ENCODE results near the gene ELOVL5. TPM values are rescaled to one million over a fixed set of nuclear protein-coding genes. Genes with fewer than 3 reads are reported as not detected.
A peak's percentile ranks its signal among the peaks of the same experiment; 100 is the strongest.

ELOVL5 gene
- total and polyA plus RNA-seq, 7 experiments from 2014 or later: 40.9 to 124 (median 66.6) TPM

- H3K36me3 ChIP-seq (ENCODE audit: control insufficient read depth in 2 of 3, insufficient read depth in 3 of 3, low read length in 3 of 3): no peaks in the 10 kb centered on the region
- no peaks in the 10 kb centered on the region for H3K9me3 Mint-ChIP-seq
These were observed 61.2 kb downstream of the ELOVL5 start for GRCh38 chr6:53287336-53288225.

GRCh38 chr6:53284901-53285300 lies 63.8 kb downstream of the ELOVL5 start:
- Histone ChIP-seq H3K27ac (ENCODE audit: low read depth, low read length) (no peak overlapping the region), H3K4me1 (ENCODE audit: control insufficient read depth in 2 of 2, insufficient read depth in 2 of 2, low read length in 2 of 2) (peaks cover 17 to 30% of the 10 kb centered on the region in 2 donors), H3K9me3 (ENCODE audit: control insufficient read depth in 2 of 3, low read length in 3 of 3) (no peaks in the 10 kb centered on the region), H3K36me3 (ENCODE audit: control insufficient read depth in 2 of 3, insufficient read depth in 3 of 3, low read length in 3 of 3) (no peaks in the 10 kb centered on the region), H3K4me3 (ENCODE audit: low read length) (no peak overlapping the region), H3K27me3 (ENCODE audit: control insufficient read depth in 2 of 2, insufficient read depth in 2 of 2, low read length in 2 of 2) (no peaks in the 10 kb centered on the region)
- POLR2A ChIA-PET: interaction anchor here (0.6 to 1.4 kb wide), 5 partner anchors 18 to 157 kb away, joined by 3 to 4 read pairs (median 3); no protein-coding TSS in a partner anchor
- intact Hi-C loops (cut with micrococcal nuclease): no loop called here
- no peak overlapping the region for H3K4me3 Mint-ChIP-seq
- H3K36me3 Mint-ChIP-seq: peaks cover 10 to 44% (median 25%) of the 10 kb centered on the region in 5 donors
- no peaks in the 10 kb centered on the region for H3K9me3 Mint-ChIP-seq
- CTCF ChIA-PET: interaction anchor here (0.9 kb wide), 1 partner anchor 126 kb away, joined by 4 read pairs; no protein-coding TSS in a partner anchor
- H3K27me3 Mint-ChIP-seq: no peaks in the 10 kb centered on the region
- H3K4me1 Mint-ChIP-seq: peaks cover 25 to 68% (median 44%) of the 10 kb centered on the region in 7 donors
- H3K27ac Mint-ChIP-seq: peak overlapping the region in 6 of 9 donors; percentile 4 to 67 (median 20)
- DNase-seq (no peak), ATAC-seq (no peak)

More at GRCh38 chr6:53287336-53288225, 61.2 kb downstream of the ELOVL5 start:
- H3K27me3 ChIP-seq (ENCODE audit: control insufficient read depth in 2 of 2, insufficient read depth in 2 of 2, low read length in 2 of 2): no peaks in the 10 kb centered on the region
- H3K27me3 Mint-ChIP-seq: no peaks in the 10 kb centered on the region
- no peak overlapping the region for H3K4me3 ChIP-seq (ENCODE audit: low read length)
- no peak overlapping the region for H3K27ac ChIP-seq (ENCODE audit: low read depth, low read length)
- peaks cover 35 to 46% of the 10 kb centered on the region in 2 donors for H3K4me1 ChIP-seq (ENCODE audit: control insufficient read depth in 2 of 2, insufficient read depth in 2 of 2, low read length in 2 of 2)
- H3K4me1 Mint-ChIP-seq: peaks cover 36 to 78% (median 66%) of the 10 kb centered on the region in 7 donors
- H3K36me3 Mint-ChIP-seq: peaks cover 10 to 37% (median 21%) of the 10 kb centered on the region in 5 donors
- no peak for DNase-seq
- peak overlapping the region in 2 of 10 donors; percentile 35 to 42 for H3K4me3 Mint-ChIP-seq
- intact Hi-C loops (cut with micrococcal nuclease): no loop called here
- POLR2A ChIA-PET: interaction anchor here (0.9 to 1.5 kb wide), 2 partner anchors 41 to 60 kb away, joined by 4 to 6 read pairs; no protein-coding TSS in a partner anchor
- peak overlapping the region; percentile 26 to 90 (median 81) for H3K27ac Mint-ChIP-seq
- CTCF ChIA-PET: no interaction called here
- no peak for ATAC-seq
- no peaks in the 10 kb centered on the region for H3K9me3 ChIP-seq (ENCODE audit: control insufficient read depth in 2 of 3, low read length in 3 of 3)

- Histone ChIP-seq H3K27me3 (ENCODE audit: control insufficient read depth in 2 of 2, insufficient read depth in 2 of 2, low read length in 2 of 2) (no peaks in the 10 kb centered on the region), H3K9me3 (ENCODE audit: control insufficient read depth in 2 of 3, low read length in 3 of 3) (no peaks in the 10 kb centered on the region), H3K4me1 (ENCODE audit: control insufficient read depth in 2 of 2, insufficient read depth in 2 of 2, low read length in 2 of 2) (peaks cover 0 to 21% of the 10 kb centered on the region in 2 donors), H3K27ac (ENCODE audit: low read depth, low read length) (no peak overlapping the region), H3K4me3 (ENCODE audit: low read length) (no peak overlapping the region), H3K36me3 (ENCODE audit: control insufficient read depth in 2 of 3, insufficient read depth in 3 of 3, low read length in 3 of 3) (peaks cover 0 to 12% (median 0%) of the 10 kb centered on the region in 3 experiments)
- intact Hi-C loops (cut with micrococcal nuclease): loop anchor here in 1 of 2 donors (2.0 kb wide), 1 partner anchor 16 kb away; no protein-coding TSS in a partner anchor
- ATAC-seq (no peak), DNase-seq (no peak)
- Mint-ChIP-seq H3K4me1 (peaks cover 15 to 49% (median 26%) of the 10 kb centered on the region in 7 donors), H3K27ac (no peak overlapping the region), H3K9me3 (no peaks in the 10 kb centered on the region), H3K27me3 (no peaks in the 10 kb centered on the region), H3K4me3 (no peak overlapping the region), H3K36me3 (peaks cover 18 to 54% (median 20%) of the 10 kb centered on the region in 5 donors)
- ChIA-PET POLR2A (interaction anchor here (0.6 to 1.7 kb wide), 2 partner anchors 19 to 78 kb away, joined by 3 to 5 read pairs; no protein-coding TSS in a partner anchor), CTCF (interaction anchor here (1.2 kb wide), 1 partner anchor 110 kb away, joined by 3 read pairs; no protein-coding TSS in a partner anchor)
These were observed 66.0 kb downstream of the ELOVL5 start for GRCh38 chr6:53282741-53283140.

- DNase-seq: no peak
- Histone ChIP-seq H3K4me3 (ENCODE audit: low read length) (no peak overlapping the region), H3K27me3 (ENCODE audit: control insufficient read depth in 2 of 2, insufficient read depth in 2 of 2, low read length in 2 of 2) (no peaks in the 10 kb centered on the region), H3K27ac (ENCODE audit: low read depth, low read length) (no peak overlapping the region), H3K9me3 (ENCODE audit: control insufficient read depth in 2 of 3, low read length in 3 of 3) (no peaks in the 10 kb centered on the region), H3K36me3 (ENCODE audit: control insufficient read depth in 2 of 3, insufficient read depth in 3 of 3, low read length in 3 of 3) (peaks cover 0 to 16% (median 0%) of the 10 kb centered on the region in 3 experiments), H3K4me1 (ENCODE audit: control insufficient read depth in 2 of 2, insufficient read depth in 2 of 2, low read length in 2 of 2) (peaks cover 0 to 21% of the 10 kb centered on the region in 2 donors)
- Mint-ChIP-seq H3K9me3 (no peaks in the 10 kb centered on the region), H3K36me3 (peaks cover 13 to 54% (median 20%) of the 10 kb centered on the region in 5 donors), H3K27ac (peak overlapping the region in 1 of 9 donors; percentile 9), H3K27me3 (no peaks in the 10 kb centered on the region), H3K4me3 (no peak overlapping the region), H3K4me1 (peaks cover 15 to 44% (median 21%) of the 10 kb centered on the region in 7 donors)
- ChIA-PET POLR2A (interaction anchor here (0.6 kb wide), 1 partner anchor 77 kb away, joined by 3 read pairs; no protein-coding TSS in a partner anchor), CTCF (no interaction called here)
- intact Hi-C loops (cut with micrococcal nuclease): loop anchor here in 1 of 2 donors (2.0 kb wide), 1 partner anchor 15 kb away; no protein-coding TSS in a partner anchor
- ATAC-seq: no peak
These were observed 66.5 kb downstream of the ELOVL5 start for GRCh38 chr6:53282234-53282633.

- CTCF ChIA-PET: no interaction called here
- no peak for ATAC-seq
- intact Hi-C loops (cut with micrococcal nuclease): loop anchor here in 1 of 2 donors (2.0 kb wide), 1 partner anchor 15 kb away; no protein-coding TSS in a partner anchor
- H3K9me3 Mint-ChIP-seq: no peaks in the 10 kb centered on the region
- Histone ChIP-seq H3K9me3 (ENCODE audit: control insufficient read depth in 2 of 3, low read length in 3 of 3) (no peaks in the 10 kb centered on the region), H3K27me3 (ENCODE audit: control insufficient read depth in 2 of 2, insufficient read depth in 2 of 2, low read length in 2 of 2) (no peaks in the 10 kb centered on the region), H3K27ac (ENCODE audit: low read depth, low read length) (no peak overlapping the region), H3K4me1 (ENCODE audit: control insufficient read depth in 2 of 2, insufficient read depth in 2 of 2, low read length in 2 of 2) (peaks cover 0 to 21% of the 10 kb centered on the region in 2 donors), H3K4me3 (ENCODE audit: low read length) (no peak overlapping the region), H3K36me3 (ENCODE audit: control insufficient read depth in 2 of 3, insufficient read depth in 3 of 3, low read length in 3 of 3) (peaks cover 0 to 18% (median 0%) of the 10 kb centered on the region in 3 experiments)
- no peak overlapping the region for H3K4me3 Mint-ChIP-seq
- H3K4me1 Mint-ChIP-seq: peaks cover 13 to 42% (median 19%) of the 10 kb centered on the region in 7 donors
- H3K27ac Mint-ChIP-seq: no peak overlapping the region
- no peak for DNase-seq
- POLR2A ChIA-PET: no interaction called here
- no peaks in the 10 kb centered on the region for H3K27me3 Mint-ChIP-seq
- H3K36me3 Mint-ChIP-seq: peaks cover 11 to 56% (median 23%) of the 10 kb centered on the region in 5 donors
These were observed 67.1 kb downstream of the ELOVL5 start for GRCh38 chr6:53281518-53282215.

GRCh38 chr6:53280207-53280606 lies 68.5 kb downstream of the ELOVL5 start:
- ATAC-seq (no peak), DNase-seq (no peak)
- POLR2A ChIA-PET: interaction anchor here (0.7 to 1.1 kb wide), 3 partner anchors 11 to 67 kb away, joined by 3 read pairs; no protein-coding TSS in a partner anchor
- H3K27ac Mint-ChIP-seq: peak overlapping the region in 2 of 9 donors; percentile 14 to 80
- intact Hi-C loops (cut with micrococcal nuclease): no loop called here
- H3K9me3 Mint-ChIP-seq: no peaks in the 10 kb centered on the region
- H3K27me3 ChIP-seq (ENCODE audit: control insufficient read depth in 2 of 2, insufficient read depth in 2 of 2, low read length in 2 of 2): no peaks in the 10 kb centered on the region
- H3K9me3 ChIP-seq (ENCODE audit: control insufficient read depth in 2 of 3, low read length in 3 of 3): no peaks in the 10 kb centered on the region
- H3K36me3 ChIP-seq (ENCODE audit: control insufficient read depth in 2 of 3, insufficient read depth in 3 of 3, low read length in 3 of 3): peaks cover 0 to 25% (median 0%) of the 10 kb centered on the region in 3 experiments
- H3K4me3 ChIP-seq (ENCODE audit: low read length): no peak overlapping the region
- no peak overlapping the region for H3K4me3 Mint-ChIP-seq
- H3K36me3 Mint-ChIP-seq: peaks cover 11 to 61% (median 28%) of the 10 kb centered on the region in 5 donors
- no peak overlapping the region for H3K27ac ChIP-seq (ENCODE audit: low read depth, low read length)
- CTCF ChIA-PET: interaction anchor here (0.8 to 1.5 kb wide), 2 partner anchors 9 to 129 kb away, joined by 3 to 6 read pairs; no protein-coding TSS in a partner anchor
- no peaks in the 10 kb centered on the region for H3K27me3 Mint-ChIP-seq
- peaks cover 11 to 40% (median 18%) of the 10 kb centered on the region in 7 donors for H3K4me1 Mint-ChIP-seq
- H3K4me1 ChIP-seq (ENCODE audit: control insufficient read depth in 2 of 2, insufficient read depth in 2 of 2, low read length in 2 of 2): peaks cover 0 to 17% of the 10 kb centered on the region in 2 donors

Measured in naive thymus-derived CD4-positive, alpha-beta T cell (primary cell).